DMS79 (cell line): ENCODE results near the gene CEACAM3.

Source experiments
- DNase-seq: peaks from one replicate; lab custom pipeline; 2025; lab: John Stamatoyannopoulos, UW

Gene CEACAM3

DNA sequence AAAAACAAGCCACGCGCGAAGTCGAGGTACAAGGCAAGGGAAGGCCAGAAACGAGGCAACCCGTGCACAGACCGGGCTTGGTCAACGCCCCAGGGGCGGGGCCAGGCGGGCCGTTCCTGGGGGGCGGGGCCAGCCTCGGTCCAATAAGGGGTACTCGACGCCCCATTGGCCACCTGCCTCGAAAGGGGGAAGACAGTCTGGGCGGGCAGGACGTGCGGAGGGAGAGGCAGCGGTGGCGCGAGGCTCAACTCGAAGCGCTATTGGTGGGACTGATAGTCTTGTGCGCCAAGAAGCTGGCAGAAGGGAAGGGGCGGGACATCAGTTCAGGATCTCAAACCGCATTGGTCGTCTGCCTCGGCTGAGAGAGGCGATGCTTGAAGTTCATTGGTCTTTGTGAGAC is 48.2 kb downstream of the CEACAM3 start, which contains the start of gene LYPD4:
TSS of gene LYPD4 (minus strand) at position 83 of the 400 bp plus-strand sequence. CDS start 5,398 bp downstream, outside the sequence.
- DNase-seq: no peak

- no peak for DNase-seq
Measured at GRCh38 chr19:41845001-41845050, 48.4 kb downstream of the CEACAM3 start, which contains the start of gene DMRTC2. Gene DMRTC2, plus strand, starts transcription at chr19:41845042. Its CDS starts 2,387 bp downstream, at chr19:41847429.

DNA sequence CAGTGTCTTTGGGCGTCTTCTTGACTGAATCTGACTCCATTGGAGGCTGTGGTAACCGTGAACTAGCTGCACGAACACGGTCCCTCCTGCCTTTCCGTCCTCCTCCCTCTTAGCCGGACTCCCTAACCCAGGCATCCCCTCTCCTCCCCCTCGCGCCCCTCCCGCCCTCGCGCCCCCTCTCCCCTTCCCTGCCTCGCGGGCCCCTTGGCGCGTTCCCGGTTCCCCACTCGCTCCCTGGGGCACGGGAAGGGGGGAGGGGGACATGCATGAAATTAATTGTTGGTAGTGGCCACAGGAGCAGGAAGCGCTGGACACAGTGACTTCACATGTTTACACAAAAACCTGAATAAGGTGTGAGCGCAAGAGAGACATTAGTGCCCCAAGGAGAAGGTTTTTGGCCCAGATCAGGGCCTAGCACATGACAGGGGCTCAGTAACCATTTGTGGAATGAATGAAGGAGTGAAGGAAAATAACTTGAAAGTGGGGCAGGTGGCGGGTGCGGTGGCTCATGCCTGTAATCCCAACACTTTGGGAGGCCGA is 48.7 kb downstream of the CEACAM3 start:
- no peak for DNase-seq

DNA sequence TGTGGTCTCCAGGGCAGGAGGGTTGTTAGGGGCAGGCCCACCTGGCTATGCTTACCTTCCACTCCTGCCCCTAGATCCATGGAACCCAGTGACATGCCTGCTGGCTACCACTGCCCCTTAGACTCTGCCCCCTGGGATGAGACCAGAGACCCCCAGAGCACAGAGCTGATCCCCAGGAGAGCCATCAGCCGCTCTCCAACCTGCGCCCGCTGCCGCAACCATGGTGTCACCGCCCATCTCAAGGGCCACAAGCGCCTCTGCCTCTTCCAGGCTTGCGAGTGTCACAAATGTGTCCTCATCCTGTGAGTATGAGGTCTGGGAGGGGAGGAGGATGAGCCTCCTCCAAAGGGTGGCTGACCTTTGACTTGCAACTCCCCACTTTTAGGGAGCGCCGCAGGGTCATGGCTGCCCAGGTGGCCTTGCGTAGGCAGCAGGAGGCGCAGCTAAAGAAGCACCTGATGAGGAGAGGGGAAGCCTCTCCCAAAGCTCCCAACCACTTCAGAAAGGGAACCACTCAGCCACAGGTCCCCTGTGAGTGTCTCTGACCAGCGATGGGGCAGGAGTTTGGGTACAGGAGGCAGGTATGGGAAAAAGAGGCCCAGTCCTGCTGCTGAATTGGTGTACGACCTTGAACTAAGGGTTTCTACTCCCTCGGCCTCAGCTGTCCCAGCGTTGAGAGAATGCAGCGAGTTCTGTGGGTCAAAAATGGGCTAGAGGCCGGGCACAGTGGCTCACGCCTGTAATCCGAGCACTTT is 51.1 kb downstream of the CEACAM3 start:
- DNase-seq: no peak

DNA sequence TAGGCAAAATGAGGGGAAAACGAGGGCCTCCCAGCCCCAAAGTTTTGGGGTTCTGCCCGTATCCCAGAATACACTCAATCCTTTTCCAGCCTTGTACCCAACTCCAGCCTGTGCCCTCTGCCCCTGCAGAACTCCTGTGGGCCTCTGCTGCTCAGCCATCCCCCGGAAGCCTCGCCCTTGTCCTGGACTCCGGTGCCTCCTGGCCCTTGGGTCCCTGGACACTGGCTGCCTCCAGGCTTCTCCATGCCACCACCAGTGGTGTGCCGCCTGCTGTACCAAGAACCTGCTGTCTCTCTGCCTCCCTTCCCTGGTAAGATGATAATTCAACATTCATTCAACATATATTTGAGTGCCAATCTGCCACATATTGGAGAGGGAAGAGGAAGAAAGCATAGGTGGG is 52.3 kb downstream of the CEACAM3 start:
- no peak for DNase-seq

DNA sequence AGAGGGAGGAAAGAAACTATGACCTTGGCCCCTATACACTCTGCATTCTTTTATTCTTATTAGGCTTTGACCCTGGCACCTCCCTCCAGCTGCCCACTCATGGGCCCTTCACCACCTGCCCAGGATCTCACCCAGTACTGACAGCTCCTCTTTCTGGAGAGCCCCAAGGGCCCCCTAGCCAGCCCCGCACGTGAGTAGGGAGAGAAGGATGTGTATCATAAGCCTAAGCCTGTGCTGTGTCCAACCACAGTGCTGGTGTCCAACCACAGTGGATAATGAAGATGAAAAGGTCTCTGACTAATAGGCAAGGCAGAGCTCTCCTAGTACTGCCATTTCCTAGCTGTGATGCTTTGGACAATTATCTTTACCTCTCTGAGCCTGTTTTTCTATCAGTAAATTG is 52.7 kb downstream of the CEACAM3 start:
- no peak for DNase-seq

- no peak for DNase-seq
Measured at GRCh38 chr19:41850381-41850780, 54.0 kb downstream of the CEACAM3 start.

GRCh38 chr19:41851456-41851855 is 55.1 kb downstream of the CEACAM3 start:
- no peak for DNase-seq

GRCh38 chr19:41853344-41853743 is 57.0 kb downstream of the CEACAM3 start:
- DNase-seq: no peak

GRCh38 chr19:41853768-41854167 is 57.4 kb downstream of the CEACAM3 start:
- no peak for DNase-seq

DNA sequence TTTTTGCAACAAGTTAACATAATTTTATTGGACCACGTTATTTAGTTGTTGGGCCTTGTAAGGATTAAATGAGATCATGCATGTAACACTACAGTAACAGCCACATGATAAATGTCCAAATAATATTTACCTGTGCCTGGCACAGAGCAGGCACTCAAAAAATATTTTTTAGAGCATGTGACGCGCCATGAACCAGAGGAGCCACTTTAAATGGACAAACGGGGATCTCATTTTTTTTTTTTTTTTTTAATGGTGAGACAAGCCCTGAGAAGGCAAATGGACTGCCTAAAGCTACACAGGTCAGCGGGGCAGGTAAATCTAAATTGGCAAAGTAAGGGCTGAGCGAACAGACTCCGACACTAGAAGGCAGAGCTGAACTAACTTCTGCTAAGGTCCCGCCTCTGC is 62.8 kb downstream of the CEACAM3 start:
- no peak for DNase-seq

GRCh38 chr19:41859618-41860418 is 63.4 kb downstream of the CEACAM3 start, which contains the start of gene RPS19:
Gene RPS19, plus strand, starts transcription at chr19:41860255. Its CDS starts 520 bp downstream, at chr19:41860775.
- DNase-seq: peak; percentile 96

DNA sequence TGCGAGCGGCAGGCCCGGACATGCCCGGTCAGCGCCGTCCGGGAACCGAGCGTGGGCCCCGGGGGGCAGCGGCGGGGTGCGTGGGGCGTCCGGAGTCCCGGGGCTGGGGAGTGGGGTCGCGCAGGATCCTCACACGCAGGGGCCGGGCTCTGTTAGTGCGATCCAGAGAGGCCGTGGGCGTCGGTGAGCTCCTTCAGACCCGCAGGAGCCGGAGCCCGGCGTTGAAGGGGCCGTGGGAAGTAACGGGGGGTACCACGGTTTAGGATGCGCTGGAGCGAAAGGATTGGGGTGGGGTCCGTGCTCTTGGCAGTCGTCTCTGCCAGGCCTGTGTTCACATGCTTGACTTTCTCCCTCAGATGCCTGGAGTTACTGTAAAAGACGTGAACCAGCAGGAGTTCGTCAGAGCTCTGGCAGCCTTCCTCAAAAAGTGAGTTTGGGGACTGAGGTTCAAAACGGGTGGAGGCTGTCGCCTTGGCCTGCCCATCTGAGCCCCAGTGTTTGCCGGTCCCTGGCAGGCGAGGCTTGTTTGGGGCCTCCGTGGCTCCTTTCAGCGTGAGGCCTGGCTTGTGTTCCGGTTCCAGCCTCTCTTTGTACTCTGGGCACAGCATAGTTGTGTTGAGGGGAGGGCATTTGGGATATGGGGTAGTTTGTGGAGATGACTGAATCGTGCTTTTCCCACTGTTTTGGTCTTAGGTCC is 64.2 kb downstream of the CEACAM3 start:
- no peak for DNase-seq
